T follicular helper cell (primary cell): ENCODE measurements around the gene ZIC4.

Experiments
- DNase-seq: peaks from one replicate; pipeline ENCODE4 v3.0.0-alpha.2; 2020; ENCODE audit warnings: low read depth

Gene ZIC4

DNA sequence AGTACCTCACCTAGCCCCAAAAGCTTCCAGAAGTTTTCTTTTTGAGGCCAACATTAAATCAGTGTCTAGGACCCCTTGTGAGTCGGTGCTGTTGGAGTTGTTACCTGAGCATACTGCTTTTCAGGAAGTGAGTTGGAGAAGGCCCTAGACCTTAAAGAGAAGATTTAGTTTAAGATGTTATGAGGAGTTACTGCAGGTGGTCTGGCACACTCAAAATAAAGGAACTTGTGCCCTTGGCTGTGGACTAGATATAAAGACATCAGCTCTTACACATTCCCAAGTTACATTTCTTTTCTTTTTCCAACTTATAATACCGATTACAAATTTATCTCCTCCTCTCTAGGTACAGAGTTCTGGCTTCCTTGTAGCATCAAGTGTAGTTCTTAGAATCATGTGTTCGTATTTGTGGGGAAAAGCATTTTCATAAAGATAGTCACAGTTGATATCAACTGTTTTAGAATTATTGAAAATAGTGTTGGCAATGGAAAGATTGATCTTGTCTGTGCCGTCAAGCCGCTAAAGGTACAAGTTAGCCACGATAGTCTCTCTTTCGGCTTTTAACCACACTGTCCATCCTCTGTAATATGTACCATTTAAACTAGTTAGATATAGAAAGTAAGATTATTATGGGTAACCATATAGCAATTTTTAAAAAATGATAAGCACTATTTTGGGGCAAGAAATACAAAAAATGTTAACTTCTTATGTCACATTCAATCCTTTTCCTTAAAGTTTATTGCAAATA, 11.4 kb upstream of the ZIC4 start:
- DNase-seq = no peak

DNA sequence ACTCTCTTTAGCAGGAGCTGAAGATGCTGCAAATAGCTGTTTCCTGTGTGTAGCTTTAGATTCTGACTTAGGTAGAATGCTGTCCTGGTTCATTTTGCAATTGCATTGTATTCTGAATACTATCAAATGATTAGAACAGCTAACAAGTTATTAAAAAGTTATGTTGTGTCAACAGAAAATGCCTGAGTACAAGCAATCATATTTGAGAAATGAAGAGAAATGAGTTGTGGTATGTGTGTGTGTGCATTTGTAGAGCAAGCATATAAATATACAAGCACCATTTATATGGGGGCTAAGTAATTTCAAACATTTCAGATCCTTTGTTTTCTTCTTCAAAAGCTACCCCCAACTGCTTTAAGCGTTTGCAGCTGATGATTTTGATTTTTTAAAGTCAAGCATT, 10.6 kb upstream of the ZIC4 start:
- no peak for DNase-seq

DNA sequence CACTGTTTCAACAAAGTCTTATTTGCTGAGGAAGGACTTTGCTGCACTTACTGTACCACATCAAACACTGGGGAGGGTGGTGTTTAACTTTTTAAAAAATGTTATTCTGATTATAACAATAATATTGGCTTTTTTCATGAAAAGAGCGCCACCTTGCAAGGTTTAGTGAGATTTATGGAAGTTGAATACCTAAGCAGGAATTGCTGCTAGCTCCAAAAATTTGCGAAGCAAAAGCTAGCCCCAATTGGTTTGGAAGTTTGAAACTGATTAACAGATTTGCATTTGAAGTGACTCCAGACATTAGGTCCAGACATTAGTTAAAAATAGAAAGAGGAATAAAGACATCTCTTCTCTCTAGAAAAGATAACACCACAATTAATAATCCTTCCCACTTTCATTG, 9.5 kb upstream of the ZIC4 start:
- no peak for DNase-seq

DNA sequence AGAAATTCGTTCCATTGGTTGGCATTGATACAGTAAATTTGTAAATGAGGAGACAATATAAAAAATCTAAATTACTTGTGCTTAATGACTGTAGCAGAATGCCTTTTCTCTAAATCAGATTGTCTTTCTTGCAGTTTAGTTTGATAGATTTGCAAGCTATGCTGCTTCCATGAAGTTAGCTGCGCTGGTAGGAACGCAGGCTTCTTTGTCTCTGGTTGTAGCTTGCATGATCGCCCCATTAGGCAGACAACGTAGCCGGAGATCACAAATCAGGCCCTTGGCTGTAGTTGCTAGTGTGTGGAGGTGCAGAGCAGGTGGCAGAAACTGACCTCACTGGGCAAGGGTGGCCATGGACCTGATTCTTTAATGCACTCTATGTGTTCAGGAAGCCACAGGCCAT, 8.9 kb upstream of the ZIC4 start:
- no peak for DNase-seq

DNA sequence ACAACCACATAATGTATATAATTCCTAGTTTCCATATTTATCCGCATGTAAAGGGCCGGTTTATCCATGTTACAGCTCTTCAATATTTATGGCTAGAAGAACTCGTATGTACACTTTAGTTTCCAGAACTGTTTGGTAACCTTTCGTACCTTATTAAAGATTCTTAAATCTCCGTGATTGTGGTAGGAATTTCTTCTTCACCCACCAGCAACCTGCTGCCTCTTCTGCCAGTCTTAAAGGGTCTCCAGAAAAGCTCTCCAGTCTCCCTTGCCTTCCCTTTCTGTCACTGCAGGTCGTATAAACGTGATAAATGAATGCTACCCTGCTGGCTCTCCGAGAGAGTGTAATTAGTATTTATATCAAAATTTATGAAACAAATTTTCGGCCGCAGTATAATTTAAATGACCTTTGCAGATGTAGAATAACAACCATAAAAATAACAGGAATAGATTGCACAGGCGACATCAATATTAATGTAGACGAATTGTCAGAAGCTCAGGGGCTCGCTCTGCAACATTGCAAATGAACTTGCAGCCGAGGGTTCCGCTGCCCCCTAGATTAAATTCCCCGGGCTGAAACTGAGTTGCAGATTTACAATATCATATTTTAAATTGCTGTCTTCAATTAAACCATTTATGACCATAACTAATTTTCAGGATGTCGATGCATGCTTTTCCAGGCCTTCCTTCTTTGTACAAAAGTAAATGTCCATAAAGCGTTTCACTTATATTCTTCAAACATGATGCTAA, 8.2 kb upstream of the ZIC4 start:
- DNase-seq = no peak

DNA sequence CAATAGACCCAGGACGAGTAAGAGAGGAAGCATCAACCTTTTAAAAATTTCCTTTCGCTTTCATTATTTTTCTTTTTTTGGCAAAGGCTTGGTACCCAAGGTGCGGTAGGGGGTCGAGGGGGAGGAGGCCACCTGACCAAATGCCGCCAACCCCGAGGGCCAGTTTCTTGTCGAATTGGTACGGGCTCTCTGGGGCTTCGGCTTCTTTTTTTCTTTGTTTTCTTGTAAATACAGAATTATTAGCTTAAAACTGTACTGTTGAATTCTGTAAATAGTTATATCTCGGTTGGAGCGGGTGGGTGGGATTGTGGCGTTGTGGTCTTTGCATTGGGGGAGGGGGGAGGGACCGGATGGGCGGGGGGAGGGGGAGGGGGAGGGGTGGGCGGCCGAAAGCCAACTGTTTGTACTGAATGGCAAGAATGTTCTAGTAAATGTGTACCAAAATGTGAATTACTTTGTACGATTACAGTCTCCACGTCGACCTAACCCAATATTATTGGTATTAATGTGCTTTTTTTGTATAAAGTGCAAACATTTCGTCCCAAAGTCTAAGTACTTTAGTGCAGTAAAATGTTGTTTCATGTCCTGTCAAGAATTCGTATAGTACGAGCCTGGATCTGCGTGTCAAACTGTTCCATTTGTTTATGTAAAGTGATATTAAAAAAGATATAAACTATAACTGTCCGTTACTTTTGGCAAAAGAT, 7.5 kb upstream of the ZIC4 start:
- no peak for DNase-seq

DNA sequence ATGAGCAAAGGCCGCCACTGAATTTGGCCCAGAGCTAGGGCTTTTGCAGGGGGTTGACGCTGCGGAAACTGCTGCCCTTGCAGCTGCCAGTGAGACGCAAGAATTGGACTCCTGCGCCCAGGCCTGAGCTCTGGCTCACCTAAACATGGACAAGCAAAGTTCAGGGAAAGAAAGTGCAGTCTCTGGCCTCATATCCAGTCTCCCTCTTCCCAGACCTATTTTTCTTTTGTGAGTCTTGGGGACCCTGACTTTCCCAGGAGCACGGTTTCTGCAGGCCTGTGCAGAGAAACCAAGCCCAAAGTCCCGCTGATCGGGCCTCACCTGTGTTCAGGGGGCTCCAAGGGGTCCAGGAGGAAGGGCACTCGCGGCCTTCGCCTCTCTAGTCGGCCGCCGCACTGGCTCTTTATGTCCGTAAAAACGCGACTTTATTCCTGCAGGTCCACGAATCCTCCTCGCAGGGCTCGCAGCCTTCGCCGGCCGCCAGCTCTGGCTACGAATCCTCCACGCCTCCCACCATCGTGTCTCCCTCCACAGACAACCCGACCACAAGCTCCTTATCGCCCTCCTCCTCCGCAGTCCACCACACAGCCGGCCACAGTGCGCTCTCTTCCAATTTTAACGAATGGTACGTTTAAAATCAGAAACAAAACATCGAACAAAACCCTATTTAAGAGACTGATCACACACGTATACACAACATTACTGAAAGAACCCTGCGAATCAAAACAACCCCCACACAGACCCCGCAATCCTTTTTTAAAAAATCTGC, 6.8 kb upstream of the ZIC4 start:
- no peak for DNase-seq

DNA sequence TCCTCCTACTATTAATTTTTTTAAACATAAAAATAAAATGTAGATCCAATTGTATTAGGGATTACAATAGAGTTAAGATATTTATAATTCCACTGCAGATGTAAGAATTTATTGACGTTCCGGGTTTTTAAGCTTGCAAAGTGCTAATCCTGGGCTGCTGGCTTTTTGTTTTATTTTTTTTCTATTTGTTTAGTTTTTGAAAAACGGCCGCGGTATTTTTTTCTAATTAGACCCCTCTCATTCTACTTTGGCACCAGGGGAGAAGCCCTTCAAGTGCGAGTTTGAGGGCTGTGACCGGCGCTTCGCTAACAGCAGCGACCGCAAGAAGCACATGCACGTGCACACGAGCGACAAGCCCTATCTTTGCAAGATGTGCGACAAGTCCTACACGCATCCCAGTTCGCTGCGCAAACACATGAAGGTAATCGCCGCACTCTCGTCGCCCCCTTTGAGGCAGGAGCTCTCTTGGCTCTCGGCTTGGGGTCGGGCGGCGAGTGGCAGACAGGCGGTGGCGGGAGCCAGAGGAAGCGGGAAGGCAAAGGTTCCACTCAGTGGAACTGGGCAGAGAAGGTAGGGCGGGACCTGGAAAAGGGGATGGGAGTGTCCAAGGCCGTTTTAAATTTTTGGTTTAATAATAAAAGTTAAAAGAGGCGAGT, 6.0 kb upstream of the ZIC4 start:
- DNase-seq = no peak

DNA sequence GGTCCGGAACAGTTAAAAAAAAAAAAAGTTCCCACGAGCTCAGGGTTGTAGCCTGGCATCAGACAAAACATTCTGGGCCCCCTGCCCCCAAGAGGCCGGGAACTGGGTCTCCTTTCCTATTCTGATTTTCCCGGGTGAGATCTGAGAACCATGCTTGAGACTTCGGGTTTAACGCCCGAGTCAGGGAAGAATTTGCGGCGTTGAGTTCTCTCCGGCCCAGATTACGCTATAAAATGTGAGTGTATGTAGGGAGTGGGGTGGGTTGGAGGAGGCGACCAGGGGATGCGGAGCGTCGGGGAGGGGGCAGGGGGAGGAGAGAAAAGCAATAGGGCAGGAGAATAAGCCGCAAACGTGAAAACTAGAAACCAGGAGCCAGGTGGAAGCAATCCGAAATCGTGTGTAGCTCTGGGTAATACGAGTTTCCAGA, 5.5 kb upstream of the ZIC4 start:
- DNase-seq = no peak

DNA sequence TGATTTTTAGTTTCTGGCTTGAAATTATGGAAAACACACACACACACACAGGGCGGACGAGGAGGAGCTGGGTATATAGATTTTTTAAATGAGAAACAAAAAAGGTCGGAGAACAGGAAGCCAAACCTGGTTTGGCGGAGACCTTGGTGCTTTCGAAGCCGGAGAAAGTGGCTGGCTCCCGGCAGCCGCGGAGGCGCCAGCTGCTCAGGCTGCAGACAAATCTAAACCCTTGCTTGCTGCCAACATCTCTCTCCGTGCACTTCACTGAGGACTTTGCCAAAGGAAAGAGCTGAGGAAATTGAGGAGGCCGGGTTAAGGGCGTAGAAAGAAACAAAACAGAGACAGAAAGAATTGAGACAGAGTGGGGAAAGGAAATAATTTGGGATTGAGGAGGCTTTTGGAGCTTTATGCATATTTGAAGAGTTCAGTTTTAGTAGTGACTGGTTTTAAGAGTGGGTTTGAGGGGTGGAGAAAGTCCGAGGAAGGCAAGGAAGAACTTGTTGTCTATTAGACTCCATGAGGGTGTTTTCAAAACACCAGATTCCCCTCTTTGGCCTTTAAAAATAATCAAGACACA, 5.0 kb upstream of the ZIC4 start:
- DNase-seq = no peak

DNA sequence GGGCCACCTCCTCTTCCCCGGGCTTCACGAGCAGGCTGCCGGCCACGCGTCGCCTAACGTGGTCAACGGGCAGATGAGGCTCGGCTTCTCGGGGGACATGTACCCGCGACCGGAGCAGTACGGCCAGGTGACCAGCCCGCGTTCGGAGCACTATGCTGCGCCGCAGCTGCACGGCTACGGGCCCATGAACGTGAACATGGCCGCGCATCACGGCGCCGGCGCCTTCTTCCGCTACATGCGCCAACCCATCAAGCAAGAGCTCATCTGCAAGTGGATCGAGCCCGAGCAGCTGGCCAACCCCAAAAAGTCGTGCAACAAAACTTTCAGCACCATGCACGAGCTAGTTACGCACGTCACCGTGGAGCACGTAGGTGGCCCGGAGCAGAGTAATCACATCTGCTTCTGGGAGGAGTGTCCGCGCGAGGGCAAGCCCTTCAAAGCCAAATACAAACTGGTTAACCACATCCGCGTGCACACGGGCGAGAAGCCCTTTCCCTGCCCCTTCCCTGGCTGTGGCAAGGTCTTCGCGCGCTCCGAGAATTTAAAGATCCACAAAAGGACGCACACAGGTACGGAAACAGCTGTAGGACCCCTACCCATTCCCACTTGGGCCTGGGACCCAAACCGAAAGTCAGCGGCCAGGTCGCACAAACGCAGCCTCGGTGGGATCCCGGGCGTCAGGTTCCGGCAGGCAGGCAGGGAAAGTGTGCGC, 4.3 kb upstream of the ZIC4 start:
- no peak for DNase-seq

DNA sequence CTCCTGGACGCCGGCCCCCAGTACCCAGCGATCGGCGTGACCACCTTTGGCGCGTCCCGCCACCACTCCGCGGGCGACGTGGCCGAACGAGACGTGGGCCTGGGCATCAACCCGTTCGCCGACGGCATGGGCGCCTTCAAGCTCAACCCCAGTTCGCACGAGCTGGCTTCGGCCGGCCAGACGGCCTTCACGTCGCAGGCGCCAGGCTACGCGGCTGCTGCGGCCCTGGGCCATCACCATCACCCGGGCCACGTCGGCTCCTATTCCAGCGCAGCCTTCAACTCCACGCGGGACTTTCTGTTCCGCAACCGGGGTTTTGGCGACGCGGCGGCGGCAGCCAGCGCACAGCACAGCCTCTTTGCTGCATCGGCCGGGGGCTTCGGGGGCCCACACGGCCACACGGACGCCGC, 3.8 kb upstream of the ZIC4 start:
- DNase-seq = no peak

DNA sequence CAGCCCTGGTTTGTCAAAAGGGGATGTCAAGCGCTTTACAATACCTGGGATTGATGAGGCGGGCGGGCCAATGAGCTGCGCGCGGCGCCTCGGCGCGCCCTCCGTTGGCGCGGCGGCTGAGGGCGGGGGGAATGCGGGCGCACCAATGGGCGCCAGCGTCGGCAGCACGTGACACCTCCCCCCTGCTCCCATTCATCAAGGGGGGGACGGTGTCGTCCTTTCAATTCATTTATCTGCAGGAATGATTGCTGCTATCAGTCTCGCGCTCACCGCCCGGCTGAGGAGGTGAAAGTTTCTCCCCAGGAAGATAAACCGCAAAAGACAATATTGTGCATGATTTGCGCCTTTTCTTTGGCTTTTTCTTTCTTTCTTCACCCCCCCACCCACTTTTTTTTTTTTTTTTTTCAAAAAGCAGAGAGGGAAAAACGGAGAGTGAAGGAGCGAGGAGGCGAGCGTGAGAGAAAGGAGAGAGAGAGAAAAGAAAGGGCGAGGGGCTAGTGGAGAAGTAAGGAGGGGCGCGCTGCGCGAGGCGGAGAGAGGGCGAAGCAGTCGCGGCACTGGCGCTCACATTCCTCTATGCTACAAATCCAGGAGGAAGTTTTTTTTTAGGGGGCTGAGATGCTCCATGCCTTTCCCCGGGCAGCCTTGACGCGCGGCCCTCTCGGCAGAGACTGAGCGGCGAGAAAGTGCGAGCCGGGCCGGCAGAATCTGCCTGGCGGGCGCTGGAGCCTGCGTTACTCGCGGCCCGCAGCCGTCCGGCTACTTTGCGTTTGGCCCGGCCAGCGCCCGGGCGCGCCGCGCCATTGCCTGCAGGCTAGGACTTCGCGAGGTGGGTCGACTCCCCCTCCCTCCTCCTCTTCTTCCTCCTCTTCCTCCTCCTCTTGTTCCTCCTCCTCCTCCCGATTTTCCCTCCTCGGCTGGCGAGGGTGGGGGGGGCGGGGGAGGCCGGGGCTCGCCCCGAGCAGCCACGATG, 3.1 kb upstream of the ZIC4 start, which contains the start of gene ZIC1:
Gene ZIC1 (plus strand): TSS at position 223 of the 973 bp plus-strand sequence. CDS start 748 bp downstream, at position 971.
- no peak for DNase-seq

DNA sequence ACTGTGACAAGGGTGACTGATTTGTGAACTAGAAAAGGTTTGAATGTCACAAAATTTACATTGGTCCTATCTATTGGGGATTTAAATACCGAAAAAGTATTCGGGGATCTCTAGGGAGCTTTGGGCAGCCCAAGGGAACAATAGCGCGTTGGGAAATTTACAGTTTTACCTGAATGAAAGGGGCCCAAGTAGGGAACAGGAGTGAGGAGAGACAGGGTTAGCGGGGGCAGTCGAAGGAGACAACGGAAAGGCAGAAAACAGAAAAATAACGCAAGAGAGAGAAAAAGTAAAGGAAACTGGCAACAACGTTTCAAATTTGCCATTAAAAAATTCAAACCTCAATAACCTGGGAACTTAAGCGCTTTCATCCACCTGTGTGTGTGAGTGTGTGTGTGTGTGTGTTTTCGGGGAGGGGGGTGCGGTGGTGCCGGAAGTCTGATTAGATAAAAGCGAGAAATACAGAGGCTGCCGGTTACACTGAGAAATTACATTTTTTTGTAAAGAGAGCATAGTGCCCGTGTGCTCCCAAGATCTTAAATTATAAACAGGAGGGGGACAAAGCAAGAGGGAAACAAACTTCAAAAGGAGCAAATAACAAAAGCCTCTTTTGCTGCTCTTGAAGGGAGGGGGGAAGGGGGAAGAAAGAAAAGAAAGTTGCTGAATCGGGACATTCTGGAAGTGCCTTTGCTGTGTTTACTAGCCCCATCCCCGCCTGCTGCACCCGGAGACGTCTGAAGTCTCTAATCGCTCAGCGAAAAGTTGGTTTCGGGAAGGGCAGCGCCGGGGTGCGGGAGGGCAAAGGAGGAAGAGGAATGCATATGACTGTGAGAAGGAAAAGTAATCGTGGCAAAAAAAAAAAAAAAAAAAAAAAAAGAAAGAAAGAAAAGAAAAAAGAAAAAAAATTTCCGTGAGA, 2.1 kb upstream of the ZIC4 start:
- no peak for DNase-seq

DNA sequence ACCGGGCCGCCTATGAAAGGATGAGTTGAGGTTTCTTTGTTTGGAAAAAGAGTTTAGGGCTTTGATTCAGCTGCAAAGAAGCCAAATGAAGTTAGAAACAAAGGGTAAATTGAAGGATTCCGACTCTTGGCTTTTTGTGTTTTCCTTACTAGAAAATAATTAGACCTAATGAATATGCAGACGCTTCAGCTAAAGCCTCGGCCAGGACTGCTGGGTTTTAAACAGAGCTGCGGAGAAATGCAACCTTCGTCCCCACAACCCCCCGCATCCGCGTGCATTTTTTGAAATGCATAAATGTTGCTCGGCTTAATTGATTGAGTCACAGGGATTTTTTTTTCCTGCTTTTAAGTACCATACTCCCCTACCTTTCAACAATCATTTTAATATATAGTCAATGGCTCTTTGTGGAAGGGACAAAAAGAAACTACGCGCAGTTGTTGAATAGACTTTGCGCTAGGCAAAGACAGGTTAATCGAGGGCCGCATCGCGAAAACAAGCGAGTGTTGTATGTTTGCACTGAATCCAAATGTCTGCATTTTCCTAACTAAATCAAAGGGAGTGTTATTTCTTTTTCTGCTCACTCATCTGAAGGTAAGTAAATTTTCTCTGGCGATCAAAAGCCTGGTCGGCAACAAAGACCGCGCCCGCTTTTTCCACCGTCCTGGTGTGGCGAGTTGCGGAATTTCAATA, 1.3 kb upstream of the ZIC4 start:
- no peak for DNase-seq

DNA sequence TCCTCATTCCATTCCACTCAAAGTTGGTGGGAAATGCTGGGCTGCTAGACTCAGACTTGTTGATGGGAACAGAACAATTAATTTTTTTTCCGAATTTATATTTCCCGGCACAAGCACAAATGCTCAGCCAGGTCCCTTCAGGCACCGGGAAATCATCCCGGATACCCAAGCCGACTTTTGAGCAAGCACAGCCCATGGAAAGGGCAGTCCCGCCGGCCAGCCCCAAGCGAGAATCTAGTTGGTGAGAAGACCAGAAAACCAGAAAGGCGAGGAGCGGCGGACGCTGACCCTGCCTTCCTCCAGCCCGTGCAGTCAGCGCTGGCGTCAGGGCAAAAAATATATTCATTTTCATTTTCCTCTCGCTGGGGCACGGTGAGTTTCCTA, 763 bp upstream of the ZIC4 start:
- DNase-seq = no peak

DNA sequence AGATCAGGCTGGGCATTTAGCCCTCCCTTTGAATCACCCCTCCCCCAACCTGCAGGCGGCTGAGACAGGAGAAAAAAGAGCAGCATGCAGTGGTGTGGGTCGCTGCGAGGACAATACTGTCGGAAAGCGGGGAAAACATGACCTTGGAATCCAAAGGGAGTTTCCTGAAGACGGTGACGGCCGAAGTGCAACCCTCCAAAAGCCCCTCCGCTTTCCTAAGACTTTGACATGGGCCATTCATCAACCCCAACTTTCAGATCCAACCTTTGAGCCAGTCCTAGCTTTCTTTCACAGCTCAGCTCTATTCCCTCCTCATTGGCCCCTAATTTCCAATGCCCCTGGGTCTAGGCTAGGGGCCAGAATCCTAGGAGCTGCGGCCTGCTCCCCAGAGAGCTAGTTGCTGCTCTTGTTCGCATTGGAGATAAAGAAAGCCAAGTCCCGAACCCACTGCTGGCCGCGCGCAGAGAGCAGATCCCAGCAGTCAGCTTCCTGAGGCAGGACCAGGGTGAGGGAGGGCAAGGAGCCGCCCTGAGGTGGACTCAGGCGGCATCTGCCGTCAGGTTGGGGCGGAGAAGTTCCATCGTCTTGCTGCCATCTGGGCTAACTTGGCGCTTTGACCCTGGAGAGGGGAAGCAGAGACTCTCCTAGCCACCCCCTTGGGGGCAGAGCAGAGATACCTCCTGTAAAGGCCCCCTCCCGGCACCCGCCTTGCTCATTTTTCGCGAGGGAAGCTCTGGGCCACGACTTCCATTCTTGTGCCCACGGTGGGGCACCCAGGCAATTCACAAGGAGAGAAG, 914 bp downstream of the ZIC4 start:
- DNase-seq = no peak
